ENCODE data around the gene OR2V2.
"Not testable (repeated sequence)": the region's sequence is repeated elsewhere in the genome, so short reads cannot be mapped to it uniquely, and the experiment has no call there.

The OR2V2 gene

GRCh38 chr5:181170996-181171395 lies 23.6 kb downstream of the OR2V2 start:
- peak; percentile 34 for DNase-seq

- DNase-seq: no peak
Measured at GRCh38 chr5:181171782-181172181, 24.4 kb downstream of the OR2V2 start.

- DNase-seq: no peak
Measured at GRCh38 chr5:181173027-181173419, 25.6 kb downstream of the OR2V2 start.

GRCh38 chr5:181173420-181174342 lies 26.3 kb downstream of the OR2V2 start:
- peak; percentile 78 for DNase-seq

GRCh38 chr5:181176254-181176952 lies 29.0 kb downstream of the OR2V2 start:
- no peak for DNase-seq

- DNase-seq: not testable (repeated sequence)
Measured at GRCh38 chr5:181177559-181177958, 30.2 kb downstream of the OR2V2 start.

GRCh38 chr5:181181650-181182565 lies 34.5 kb downstream of the OR2V2 start:
- DNase-seq: peak; percentile 63

- DNase-seq: no peak
Measured at GRCh38 chr5:181182651-181183050, 35.3 kb downstream of the OR2V2 start.

GRCh38 chr5:181184845-181185216 lies 37.4 kb downstream of the OR2V2 start:
- no peak for DNase-seq

- DNase-seq: no peak
Measured at GRCh38 chr5:181185560-181185959, 38.2 kb downstream of the OR2V2 start.

- no peak for DNase-seq
Measured at GRCh38 chr5:181186022-181186421, 38.6 kb downstream of the OR2V2 start.

GRCh38 chr5:181186986-181187499 lies 39.7 kb downstream of the OR2V2 start:
- no peak for DNase-seq

GRCh38 chr5:181187500-181188213 lies 40.3 kb downstream of the OR2V2 start:
- peak; percentile 81 for DNase-seq

- peak; percentile 78 for DNase-seq
Measured at GRCh38 chr5:181188700-181189362, 41.4 kb downstream of the OR2V2 start.

GRCh38 chr5:181189363-181189961 lies 42.1 kb downstream of the OR2V2 start:
- DNase-seq: no peak

GRCh38 chr5:181189962-181190710 lies 42.8 kb downstream of the OR2V2 start:
- no peak for DNase-seq

GRCh38 chr5:181190711-181191525 lies 43.5 kb downstream of the OR2V2 start:
- DNase-seq: peak; percentile 28

- peak; percentile 96 for DNase-seq
Measured at GRCh38 chr5:181191526-181192336, 44.3 kb downstream of the OR2V2 start.

Data from fibroblast of skin of right quadriceps (primary cell).